RWPE2 (cell line): ENCODE measurements around the gene C6orf89.

Experiments
- ATAC-seq: fragments of 200-7000 bp; cut with Tn5 transposase; 3 replicates; pipeline ENCODE4 v1.9.1; 2021; ENCODE audit warnings: low read depth
- DNase-seq: peaks from one replicate; pipeline ENCODE4 v3.0.0-alpha.2; 2020; ENCODE audit warnings: low spot score
- H3K27ac ChIP-seq: fragments of 450-650 bp; 2 replicates; pipeline ENCODE4 v1.5.1; 2017; ENCODE audit warnings: mild to moderate bottlenecking; ENCODE audit not compliant: poor library complexity, severe bottlenecking
- H3K27me3 ChIP-seq: fragments of 250-450 bp; sonication (Bioruptor Pico); 2 replicates; pipeline ENCODE4 v1.5.1; 2021; ENCODE audit warnings: mild to moderate bottlenecking, moderate library complexity; ENCODE audit not compliant: insufficient read depth, poor library complexity, severe bottlenecking
- H3K36me3 ChIP-seq: fragments of 250-450 bp; sonication (Bioruptor Pico); 2 replicates; pipeline ENCODE4 v1.5.1; 2020; ENCODE audit warnings: low read depth, mild to moderate bottlenecking, moderate library complexity
- H3K4me1 ChIP-seq: fragments of 250-450 bp; sonication (Bioruptor Pico); 2 replicates; pipeline ENCODE4 v1.5.1; 2021; ENCODE audit warnings: mild to moderate bottlenecking, moderate library complexity; ENCODE audit not compliant: insufficient read depth, poor library complexity, severe bottlenecking
- H3K4me3 ChIP-seq: fragments of 250-450 bp; sonication (Bioruptor Pico); 2 replicates; pipeline ENCODE4 v1.5.1; 2021; ENCODE audit warnings: mild to moderate bottlenecking, moderate library complexity; ENCODE audit not compliant: severe bottlenecking
- H3K9me3 ChIP-seq: fragments of 250-450 bp; sonication (Bioruptor Pico); 2 replicates; pipeline ENCODE4 v1.5.1; 2021; ENCODE audit warnings: mild to moderate bottlenecking, moderate library complexity; ENCODE audit not compliant: severe bottlenecking
- CTCF ChIP-seq: fragments of 450-650 bp; IDR thresholded peaks from one replicate; pipeline ENCODE4 v1.5.1; 2017; ENCODE audit warnings: mild to moderate bottlenecking, moderate library complexity; ENCODE audit not compliant: poor library complexity, severe bottlenecking

Gene C6orf89

GRCh38 chr6:36925809-36926208 is 40.1 kb downstream of the C6orf89 start:
- DNase-seq (no peak), ATAC-seq (no peak)
- Histone ChIP-seq H3K27me3 (no peaks in the 10 kb centered on the region), H3K4me1 (peaks cover 9% of the 10 kb centered on the region), H3K27ac (no peak overlapping the region), H3K36me3 (peaks cover 14% of the 10 kb centered on the region), H3K9me3 (no peaks in the 10 kb centered on the region), H3K4me3 (no peak overlapping the region)
- TF ChIP-seq CTCF = no peak

GRCh38 chr6:36926708-36927513 is 41.2 kb downstream of the C6orf89 start:
- ATAC-seq = no peak

GRCh38 chr6:36927691-36928546 is 42.2 kb downstream of the C6orf89 start:
- no peak overlapping the region for H3K4me3 ChIP-seq
- no peak for DNase-seq
- H3K4me1 ChIP-seq = peaks cover 12% of the 10 kb centered on the region
- no peaks in the 10 kb centered on the region for H3K27me3 ChIP-seq
- no peak overlapping the region for H3K27ac ChIP-seq
- peaks cover 14% of the 10 kb centered on the region for H3K36me3 ChIP-seq
- H3K9me3 ChIP-seq = peaks cover 2% of the 10 kb centered on the region
- ATAC-seq = no peak
- no peak for TF ChIP-seq CTCF

More at GRCh38 chr6:36926708-36927513, 41.2 kb downstream of the C6orf89 start:
- H3K4me1 ChIP-seq = peaks cover 9% of the 10 kb centered on the region
- DNase-seq = no peak
- peaks cover 14% of the 10 kb centered on the region for H3K36me3 ChIP-seq
- TF ChIP-seq CTCF = no peak
- no peaks in the 10 kb centered on the region for H3K27me3 ChIP-seq
- no peaks in the 10 kb centered on the region for H3K9me3 ChIP-seq
- no peak overlapping the region for H3K27ac ChIP-seq
- H3K4me3 ChIP-seq = no peak overlapping the region

GRCh38 chr6:36928547-36928918 is 42.8 kb downstream of the C6orf89 start:
- Histone ChIP-seq H3K27ac (no peak overlapping the region), H3K36me3 (peaks cover 9% of the 10 kb centered on the region), H3K4me1 (peaks cover 16% of the 10 kb centered on the region), H3K9me3 (peaks cover 2% of the 10 kb centered on the region), H3K4me3 (no peak overlapping the region), H3K27me3 (no peaks in the 10 kb centered on the region)
- no peak for TF ChIP-seq CTCF
- ATAC-seq = no peak
- no peak for DNase-seq
